Activated B cell treated with CpG ODN at 0.5 μM for 24 hours (primary cell): Measurements from ENCODE around the gene BMP5. TPM values are rescaled to one million over a fixed set of nuclear protein-coding genes. Genes with fewer than 3 reads are reported as not detected.

ENCODE experiments used
- ATAC-seq: fragments of 200-7000 bp; cut with Tn5 transposase; one replicate; pipeline ENCODE4 v1.10.0; 2021; ENCODE audit warnings: low read depth, mild to moderate bottlenecking, moderate library complexity
- CTCF ChIA-PET: fragments of 350-600 bp; sonication (Branson Sonifier 250); formaldehyde crosslinking; loops from one replicate; lab custom pipeline; 2021; ENCODE audit warnings: antibody characterized with exemption; lab: Charles Lee
- POLR2A ChIA-PET: fragments of 350-600 bp; sonication (Branson Sonifier 250); formaldehyde crosslinking; loops from one replicate; lab custom pipeline; 2021; ENCODE audit warnings: antibody characterized with exemption; lab: Charles Lee
- DNase-seq: peaks from one replicate; pipeline ENCODE4 v3.0.0; 2022
- H3K27ac Mint-ChIP-seq: one replicate; pipeline ENCODE4 v1.8.0; 2020; ENCODE audit warnings: mixed read lengths
- H3K27me3 Mint-ChIP-seq: one replicate; pipeline ENCODE4 v1.8.0; 2021; ENCODE audit warnings: mixed read lengths
- H3K36me3 Mint-ChIP-seq: one replicate; pipeline ENCODE4 v1.8.0; 2021; ENCODE audit warnings: low read depth, mixed read lengths
- H3K4me1 Mint-ChIP-seq: one replicate; pipeline ENCODE4 v1.8.0; 2021; ENCODE audit warnings: mixed read lengths
- H3K4me3 Mint-ChIP-seq: one replicate; pipeline ENCODE4 v1.8.0; 2020; ENCODE audit warnings: mild to moderate bottlenecking, mixed read lengths
- H3K9me3 Mint-ChIP-seq: one replicate; pipeline ENCODE4 v1.8.0; 2020; ENCODE audit warnings: mixed read lengths
- CTCF ChIP-seq: fragments of 200-600 bp; IDR thresholded peaks from one replicate; pipeline ENCODE4 v1.8.0; 2022; ENCODE audit warnings: antibody characterized with exemption, mild to moderate bottlenecking
- intact Hi-C: fragments of 100-400 bp; cut with micrococcal nuclease; formaldehyde crosslinking; loops from one replicate; pipeline ENCODE4 v1.15.1; 2024
- total RNA-seq: library from RNA; stranded (reverse); gene quantifications from 2 replicates; pipeline ENCODE4 v1.2.3, GENCODE V29; 2022

Gene BMP5
- total RNA-seq, 1 donor from 2014 or later = not detected

- no peak for TF ChIP-seq CTCF
- no peak for ATAC-seq
- POLR2A ChIA-PET = no interaction called here
- intact Hi-C loops = no loop called here
- H3K27me3 Mint-ChIP-seq = no peaks in the 10 kb centered on the region
- H3K9me3 Mint-ChIP-seq = no peaks in the 10 kb centered on the region
- H3K27ac Mint-ChIP-seq = no peak overlapping the region
- DNase-seq = no peak
- CTCF ChIA-PET = no interaction called here
- H3K4me3 Mint-ChIP-seq = no peak overlapping the region
- H3K4me1 Mint-ChIP-seq = no peaks in the 10 kb centered on the region
- H3K36me3 Mint-ChIP-seq = no peaks in the 10 kb centered on the region
Measured at GRCh38 chr6:55870181-55870813, 5.1 kb downstream of the BMP5 start.

- Mint-ChIP-seq H3K4me3 (no peak overlapping the region), H3K27me3 (no peaks in the 10 kb centered on the region), H3K9me3 (no peaks in the 10 kb centered on the region), H3K27ac (no peak overlapping the region), H3K36me3 (no peaks in the 10 kb centered on the region), H3K4me1 (no peaks in the 10 kb centered on the region)
- ChIA-PET POLR2A (no interaction called here), CTCF (no interaction called here)
- intact Hi-C loops = no loop called here
- ATAC-seq (no peak), DNase-seq (no peak)
- TF ChIP-seq CTCF = no peak
Measured at GRCh38 chr6:55869674-55870073, 5.7 kb downstream of the BMP5 start.

GRCh38 chr6:55868771-55869479 lies 6.5 kb downstream of the BMP5 start:
- CTCF ChIA-PET = no interaction called here
- Mint-ChIP-seq H3K4me1 (no peaks in the 10 kb centered on the region), H3K27me3 (no peaks in the 10 kb centered on the region), H3K36me3 (no peaks in the 10 kb centered on the region), H3K9me3 (no peaks in the 10 kb centered on the region), H3K4me3 (no peak overlapping the region), H3K27ac (no peak overlapping the region)
- TF ChIP-seq CTCF = no peak
- ATAC-seq (no peak), DNase-seq (no peak)
- intact Hi-C loops = no loop called here
- POLR2A ChIA-PET = no interaction called here

GRCh38 chr6:55868176-55868575 lies 7.2 kb downstream of the BMP5 start:
- DNase-seq (no peak), ATAC-seq (no peak)
- Mint-ChIP-seq H3K4me1 (no peaks in the 10 kb centered on the region), H3K36me3 (no peaks in the 10 kb centered on the region), H3K27me3 (no peaks in the 10 kb centered on the region), H3K27ac (no peak overlapping the region), H3K9me3 (no peaks in the 10 kb centered on the region), H3K4me3 (no peak overlapping the region)
- TF ChIP-seq CTCF = no peak
- intact Hi-C loops = no loop called here
- ChIA-PET POLR2A (no interaction called here), CTCF (no interaction called here)

GRCh38 chr6:55866128-55866527 lies 9.3 kb downstream of the BMP5 start:
- intact Hi-C loops = no loop called here
- no peak for TF ChIP-seq CTCF
- POLR2A ChIA-PET = no interaction called here

More at GRCh38 chr6:55866128-55866527, 9.3 kb downstream of the BMP5 start:
- Mint-ChIP-seq H3K36me3 (no peaks in the 10 kb centered on the region), H3K9me3 (peaks cover 2% of the 10 kb centered on the region), H3K27me3 (no peaks in the 10 kb centered on the region), H3K4me1 (no peaks in the 10 kb centered on the region), H3K4me3 (no peak overlapping the region), H3K27ac (no peak overlapping the region)
- ATAC-seq (no peak), DNase-seq (no peak)
- CTCF ChIA-PET = no interaction called here
